ENCODE results near the gene PHLDA2.

Gene PHLDA2

DNA sequence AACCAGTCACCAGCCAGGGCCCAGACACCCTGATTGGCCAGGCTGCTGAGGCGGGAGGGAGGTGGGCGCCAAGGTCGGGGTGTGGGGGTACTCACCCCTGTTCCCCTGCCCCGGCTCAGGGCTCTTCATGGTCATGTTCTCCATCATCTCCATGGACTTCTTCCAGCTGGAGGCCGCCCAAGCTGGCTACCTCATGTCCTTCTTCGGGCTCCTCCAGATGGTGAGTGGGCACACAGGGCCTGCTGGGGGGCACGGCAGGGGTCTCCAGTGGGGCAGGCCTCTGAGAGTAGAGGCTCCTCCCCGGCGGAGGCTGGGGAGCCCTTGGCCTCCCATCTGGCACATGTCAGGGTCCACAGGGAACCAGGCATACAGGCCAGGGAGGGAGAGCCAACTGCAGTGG, 10.0 kb downstream of the PHLDA2 start:
- no peak for DNase-seq (ENCODE audit: low read depth)
- TF ChIP-seq, protein P1, sequence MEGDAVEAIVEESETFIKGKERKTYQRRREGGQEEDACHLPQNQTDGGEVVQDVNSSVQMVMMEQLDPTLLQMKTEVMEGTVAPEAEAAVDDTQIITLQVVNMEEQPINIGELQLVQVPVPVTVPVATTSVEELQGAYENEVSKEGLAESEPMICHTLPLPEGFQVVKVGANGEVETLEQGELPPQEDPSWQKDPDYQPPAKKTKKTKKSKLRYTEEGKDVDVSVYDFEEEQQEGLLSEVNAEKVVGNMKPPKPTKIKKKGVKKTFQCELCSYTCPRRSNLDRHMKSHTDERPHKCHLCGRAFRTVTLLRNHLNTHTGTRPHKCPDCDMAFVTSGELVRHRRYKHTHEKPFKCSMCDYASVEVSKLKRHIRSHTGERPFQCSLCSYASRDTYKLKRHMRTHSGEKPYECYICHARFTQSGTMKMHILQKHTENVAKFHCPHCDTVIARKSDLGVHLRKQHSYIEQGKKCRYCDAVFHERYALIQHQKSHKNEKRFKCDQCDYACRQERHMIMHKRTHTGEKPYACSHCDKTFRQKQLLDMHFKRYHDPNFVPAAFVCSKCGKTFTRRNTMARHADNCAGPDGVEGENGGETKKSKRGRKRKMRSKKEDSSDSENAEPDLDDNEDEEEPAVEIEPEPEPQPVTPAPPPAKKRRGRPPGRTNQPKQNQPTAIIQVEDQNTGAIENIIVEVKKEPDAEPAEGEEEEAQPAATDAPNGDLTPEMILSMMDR (IDR thresholded peaks at IDR 0.05; ENCODE audit: insufficient read depth, low read depth, low read length, missing control alignments) = no peak
- no peak overlapping the region for H3K4me3 ChIP-seq (ENCODE audit: low read length)

DNA sequence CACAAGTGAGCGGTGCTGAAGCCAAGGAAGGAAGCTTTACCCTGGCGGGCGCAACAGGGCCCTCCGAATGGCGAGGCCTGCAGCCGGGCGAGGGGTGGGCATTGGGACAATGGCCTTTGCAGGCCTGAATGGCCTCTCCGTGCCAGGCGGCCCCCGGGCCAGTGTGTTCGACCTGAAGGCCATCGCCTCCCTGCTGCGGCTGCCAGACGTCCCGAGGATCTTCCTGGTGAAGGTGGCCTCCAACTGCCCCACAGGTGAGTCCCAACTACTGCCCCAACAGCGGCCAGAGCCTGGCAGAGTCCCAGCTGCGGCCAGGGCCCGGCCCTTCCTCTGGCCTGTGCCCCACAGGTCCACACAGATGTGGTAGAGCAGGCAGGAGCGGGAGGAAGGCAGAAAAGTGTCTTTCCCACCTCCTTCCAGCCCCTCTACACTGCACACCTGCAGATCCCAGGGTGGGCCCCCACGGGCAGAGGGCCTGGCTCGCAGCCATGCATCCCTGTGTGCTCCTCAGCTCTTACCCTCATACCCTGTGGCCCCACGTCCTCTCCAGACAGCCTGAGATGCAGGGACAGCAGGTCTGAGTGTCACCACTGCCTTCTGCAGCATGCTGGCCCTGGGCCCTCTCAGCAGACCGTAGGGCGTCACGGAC, 11.3 kb downstream of the PHLDA2 start:
- DNase-seq (ENCODE audit: low read depth) = no peak
- H3K4me3 ChIP-seq (ENCODE audit: low read length) = no peak overlapping the region
- TF ChIP-seq, protein P1 (IDR thresholded peaks at IDR 0.05; ENCODE audit: insufficient read depth, low read depth, low read length, missing control alignments) = no peak

DNA sequence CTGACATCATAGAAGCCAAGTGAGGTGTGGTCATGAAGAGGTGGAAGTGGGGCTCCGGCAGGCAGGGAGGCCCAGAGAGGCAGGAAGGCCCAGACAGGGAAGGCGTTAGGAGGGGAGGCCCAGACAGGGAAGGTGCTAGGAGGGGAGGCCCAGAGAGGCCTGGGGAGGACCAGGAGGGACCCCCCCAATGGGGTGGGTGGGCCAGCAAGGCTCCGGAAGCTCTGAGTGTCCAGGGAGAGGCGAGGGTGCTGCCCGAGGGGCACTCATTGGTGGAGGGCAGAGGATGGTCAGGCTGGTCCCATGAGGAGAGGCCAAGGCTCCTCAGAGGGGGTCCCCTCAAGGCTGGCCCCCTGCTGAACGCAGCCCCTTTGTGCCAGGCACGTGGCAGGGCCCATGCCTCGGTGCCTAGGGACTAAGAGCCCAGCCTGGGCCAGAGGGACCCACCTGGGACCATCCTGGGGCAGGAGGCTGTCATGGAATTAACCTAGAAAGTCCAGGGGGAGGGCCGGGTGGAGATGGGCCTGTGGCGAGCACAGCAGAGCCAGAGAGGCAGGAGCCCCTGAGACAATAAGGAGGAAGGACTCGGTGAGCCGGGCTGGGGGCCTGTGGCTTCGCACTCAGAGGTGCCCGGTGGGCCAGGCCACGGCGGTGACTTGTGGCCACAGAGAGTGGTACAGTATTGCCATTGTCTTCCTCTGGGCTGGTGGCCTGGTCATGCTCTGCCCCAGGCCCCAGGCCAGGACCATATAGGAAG, 12.2 kb downstream of the PHLDA2 start:
- no peak for DNase-seq (ENCODE audit: low read depth)
- H3K4me3 ChIP-seq (ENCODE audit: low read length) = no peak overlapping the region
- TF ChIP-seq, protein P1 (IDR thresholded peaks at IDR 0.05; ENCODE audit: insufficient read depth, low read depth, low read length, missing control alignments) = no peak

DNA sequence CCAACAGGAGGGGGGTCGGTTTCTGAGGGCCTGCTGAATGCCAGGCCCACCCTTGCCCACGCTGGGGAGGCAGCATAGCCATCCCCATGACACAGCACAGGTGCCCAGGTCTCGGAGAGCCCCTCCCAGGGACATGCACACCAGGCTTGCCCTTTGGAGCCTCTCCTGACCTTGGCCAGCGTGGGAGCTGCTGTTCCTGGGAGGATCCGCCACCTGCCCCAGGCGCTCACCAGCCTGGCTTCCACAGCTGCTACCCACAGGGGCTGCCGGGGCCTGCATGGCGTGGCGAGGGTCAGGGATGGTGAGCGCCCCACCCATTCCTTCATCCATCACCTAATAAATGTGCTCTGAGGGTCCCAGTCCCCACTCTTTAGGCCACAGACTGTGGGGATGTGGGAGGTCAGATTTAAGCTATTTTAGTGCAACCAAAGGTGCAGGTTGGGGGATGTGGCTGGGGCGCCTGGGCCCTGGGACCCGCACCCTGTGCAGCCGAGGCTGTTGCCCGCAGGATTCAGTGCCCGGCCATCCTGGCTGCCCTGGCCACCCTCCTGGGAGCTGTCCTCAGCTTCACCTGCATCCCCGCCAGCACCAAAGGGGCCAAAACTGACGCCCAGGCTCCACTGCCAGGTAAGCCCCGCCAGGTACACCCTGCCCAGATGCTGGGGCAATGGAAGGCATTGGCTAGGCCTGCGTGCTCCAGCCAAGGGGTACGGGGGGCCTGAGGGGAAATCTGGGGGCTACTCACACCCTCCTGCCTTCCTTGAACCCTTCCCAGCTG, 12.9 kb downstream of the PHLDA2 start:
- TF ChIP-seq, protein P1 (IDR thresholded peaks at IDR 0.05; ENCODE audit: insufficient read depth, low read depth, low read length, missing control alignments) = no peak
- H3K4me3 ChIP-seq (ENCODE audit: low read length) = no peak overlapping the region
- no peak for DNase-seq (ENCODE audit: low read depth)

DNA sequence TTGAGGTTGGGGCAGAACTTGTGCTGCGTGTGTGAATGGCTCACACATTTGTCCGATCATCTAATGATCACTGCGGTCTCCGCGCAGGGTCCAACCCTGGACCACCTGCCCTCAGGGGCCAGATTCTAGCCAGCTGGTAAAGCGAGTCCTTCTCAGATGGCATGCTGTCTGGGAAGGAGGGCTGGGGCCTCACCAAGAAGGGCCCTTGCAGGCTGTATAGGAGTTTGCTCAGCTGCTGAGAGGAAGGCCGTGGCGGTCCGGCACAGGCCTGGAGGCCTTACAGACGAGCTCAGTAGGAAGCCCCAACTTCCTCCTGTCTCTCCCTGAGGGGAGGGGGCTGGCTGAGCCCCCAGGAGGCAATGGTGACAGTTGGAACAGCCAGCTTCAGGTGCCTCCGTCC, 13.7 kb downstream of the PHLDA2 start:
- DNase-seq (ENCODE audit: low read depth) = no peak
- TF ChIP-seq, protein P1 (IDR thresholded peaks at IDR 0.05; ENCODE audit: insufficient read depth, low read depth, low read length, missing control alignments) = no peak
- H3K4me3 ChIP-seq (ENCODE audit: low read length) = no peak overlapping the region

DNA sequence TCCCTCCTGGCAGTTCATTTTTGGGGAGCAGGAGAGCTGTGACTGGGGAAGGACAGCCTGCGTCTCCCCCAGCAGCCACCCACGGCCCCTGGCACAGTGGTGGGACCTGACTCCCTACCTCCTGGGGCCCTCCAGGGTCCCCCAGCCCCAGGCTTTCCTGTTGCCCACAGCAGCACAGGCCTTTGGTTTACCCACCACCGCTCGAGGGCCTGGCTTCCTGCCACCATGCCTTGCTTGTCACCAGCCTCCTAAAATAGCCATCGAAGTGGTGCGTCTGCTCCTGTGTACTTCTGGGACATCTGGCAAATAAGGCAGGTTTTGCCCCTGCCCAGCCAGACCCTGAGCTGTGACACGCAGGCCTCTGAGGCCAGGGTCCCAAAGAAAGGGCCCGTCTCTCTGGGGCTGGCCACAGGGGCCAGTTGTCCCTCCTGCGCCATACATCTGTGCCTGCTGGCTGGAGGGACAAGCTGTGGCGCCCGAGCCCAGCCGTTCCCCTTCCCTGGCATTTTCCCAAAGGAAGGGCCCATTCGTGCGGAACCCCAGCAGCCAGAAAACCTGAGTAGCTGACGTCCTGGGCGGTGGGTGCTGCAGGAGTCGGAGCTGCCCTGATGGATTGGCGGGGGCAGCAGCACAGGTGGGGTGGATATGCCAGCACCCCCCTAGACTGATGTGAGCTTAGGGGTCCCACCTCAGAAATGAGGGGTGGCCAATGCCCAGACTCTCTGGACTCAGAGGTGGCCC, 14.6 kb downstream of the PHLDA2 start:
- no peak for DNase-seq (ENCODE audit: low read depth)
- TF ChIP-seq, protein P1 (IDR thresholded peaks at IDR 0.05; ENCODE audit: insufficient read depth, low read depth, low read length, missing control alignments) = no peak
- H3K4me3 ChIP-seq (ENCODE audit: low read length) = no peak overlapping the region
